HCT116 (cell line): ENCODE results near the gene STX16. TPM values are rescaled to one million over a fixed set of nuclear protein-coding genes. Genes with fewer than 3 reads are reported as not detected.

ENCODE experiments used
- ATAC-seq: fragments of 200-7000 bp; cut with Tn5 transposase; 2 replicates; pipeline ENCODE4 v1.9.1; 2020; ENCODE audit warnings: mild to moderate bottlenecking, moderate library complexity
- BruUV-seq: library from RNA; stranded (reverse); fragments of 400-500 nt; replicated peaks from 2 replicates; lab custom pipeline; 2021; lab: Mats Ljungman, UMichigan
- CTCF ChIA-PET: fragments of 300-600 bp; sonication (Branson Sonifier 250); formaldehyde crosslinking; loops from one replicate; lab custom pipeline; 2021; ENCODE audit warnings: antibody characterized with exemption; lab: Charles Lee
- POLR2A ChIA-PET: fragments of 300-600, 350-600 bp; sonication (Branson Sonifier 250); formaldehyde crosslinking; loops from one replicate; lab custom pipeline; 2021; ENCODE audit warnings: antibody characterized with exemption; lab: Charles Lee
- RAD21 ChIA-PET, 2 experiments: fragments of 300-600 bp; sonication (Branson Sonifier 250); formaldehyde crosslinking; loops; one replicate each; lab custom pipeline; 2023; ENCODE audit warnings: low total read pairs in 2 of 2; ENCODE audit not compliant: uncharacterized antibody in 2 of 2, unreplicated experiment in 2 of 2, low non-redundant PET in 1 of 2; lab: Charles Lee
- DNase-seq: peaks from one replicate; pipeline ENCODE4 v3.0.0-alpha.2; 2010; ENCODE audit warnings: low read depth, low spot score
- H2AFZ ChIP-seq: fragments of 200-600 bp; shearing (Covaris generic), sonication (generic); 2 replicates; pipeline ENCODE4 v1.6.1; 2017; ENCODE audit warnings: low read depth, mixed run types, mixed read lengths, antibody characterized with exemption, low read length; ENCODE audit not compliant: poor library complexity, severe bottlenecking
- H3K27ac ChIP-seq: 2 replicates; pipeline ENCODE4 v1.5.1; 2012; ENCODE audit warnings: low read depth, low read length
- H3K27me3 ChIP-seq: fragments of 200-600 bp; sonication (generic); 2 replicates; pipeline ENCODE4 v1.6.1; 2016; ENCODE audit warnings: mixed run types, low read length, mixed read lengths; ENCODE audit not compliant: insufficient read depth
- H3K36me3 ChIP-seq, 2 experiments: fragments of 200-500 bp in 1 of 2; fragments of 200-600 bp in 1 of 2; sonication (Bioruptor generic) in 1 of 2; sonication (generic) in 1 of 2; 2 replicates each; pipeline versions ENCODE4 v1.5.1 to v1.6.1; 2014 to 2016; ENCODE audit warnings: low read length in 2 of 2, inconsistent platforms in 1 of 2, mixed read lengths in 1 of 2, mixed run types in 1 of 2; ENCODE audit not compliant: insufficient read depth in 2 of 2, control insufficient read depth in 1 of 2
- H3K4me1 ChIP-seq, 2 experiments: fragments of 200-600 bp in 1 of 2; sonication (generic) in 1 of 2; 2 replicates each; pipeline versions ENCODE4 v1.5.1 to v1.6.1; 2012 to 2017; ENCODE audit warnings: low read length in 2 of 2, inconsistent platforms in 1 of 2, mild to moderate bottlenecking in 1 of 2, mixed read lengths in 1 of 2, mixed run types in 1 of 2, moderate library complexity in 1 of 2; ENCODE audit not compliant: insufficient read depth in 2 of 2, control insufficient read depth in 1 of 2
- H3K4me2 ChIP-seq: fragments of 200-600 bp; sonication (generic); 2 replicates; pipeline ENCODE4 v1.6.1; 2017; ENCODE audit warnings: mixed run types, low read length, mixed read lengths
- H3K4me3 ChIP-seq, 2 experiments: fragments of 200-600 bp in 1 of 2; sonication (generic) in 1 of 2; replicated peaks in 1 of 2; 2 replicates each; pipeline ENCODE4 v1.5.1; 2011 to 2016; ENCODE audit warnings: low read length in 2 of 2, control low read depth in 1 of 2, low read depth in 1 of 2, mild to moderate bottlenecking in 1 of 2, mixed read lengths in 1 of 2, mixed run types in 1 of 2
- H3K79me2 ChIP-seq: fragments of 200-600 bp; sonication (generic); 2 replicates; pipeline ENCODE4 v1.6.1; 2017; ENCODE audit warnings: mild to moderate bottlenecking, mixed run types, low read length, moderate library complexity, mixed read lengths; ENCODE audit not compliant: insufficient read depth
- H3K9ac ChIP-seq: fragments of 200-600 bp; sonication (generic); 2 replicates; pipeline ENCODE4 v1.6.1; 2016; ENCODE audit warnings: low read length, mixed read lengths
- H3K9me2 ChIP-seq: fragments of 200-600 bp; sonication (generic), shearing (Covaris generic); 2 replicates; pipeline ENCODE4 v1.6.1; 2017; ENCODE audit warnings: mixed run types, mild to moderate bottlenecking, moderate library complexity; ENCODE audit not compliant: insufficient read depth
- H3K9me3 ChIP-seq, 2 experiments: fragments of 200-500 bp in 1 of 2; fragments of 200-600 bp in 1 of 2; sonication (Bioruptor generic) in 1 of 2; sonication (generic) in 1 of 2; 2 replicates each; pipeline ENCODE4 v1.6.1; 2014 to 2017; ENCODE audit warnings: low read length in 2 of 2, mixed read lengths in 2 of 2, inconsistent platforms in 1 of 2, low read depth in 1 of 2, mild to moderate bottlenecking in 1 of 2, mixed run types in 1 of 2, moderate library complexity in 1 of 2; ENCODE audit not compliant: control insufficient read depth in 1 of 2, insufficient read depth in 1 of 2
- H4K20me1 ChIP-seq: fragments of 200-600 bp; sonication (generic), shearing (Covaris generic); 2 replicates; pipeline ENCODE4 v1.6.1; 2017; ENCODE audit warnings: mixed run types, mild to moderate bottlenecking, moderate library complexity; ENCODE audit not compliant: insufficient read depth
- CBX3 ChIP-seq: IDR thresholded peaks from 2 replicates; pipeline ENCODE4 v1.6.1; 2012; ENCODE audit warnings: low read depth
- CTCF ChIP-seq, 3 experiments: fragments of 200-600 bp in 1 of 3; sonication (generic) in 1 of 3; IDR thresholded peaks in 2 of 3; conservative IDR thresholded peaks in 1 of 3; 2 replicates each; pipeline ENCODE4 v1.5.1; 2012 to 2017; ENCODE audit warnings: low read depth in 2 of 3, low read length in 2 of 3, antibody characterized with exemption in 1 of 3, borderline replicate concordance in 1 of 3, control low read depth in 1 of 3, mild to moderate bottlenecking in 1 of 3, mixed read lengths in 1 of 3, mixed run types in 1 of 3, moderate library complexity in 1 of 3; ENCODE audit not compliant: insufficient read depth in 1 of 3
- ELF1 ChIP-seq: IDR thresholded peaks from 2 replicates; pipeline ENCODE4 v1.6.1; 2012; ENCODE audit warnings: low read depth, borderline replicate concordance
- EZH2 ChIP-seq: fragments of 200-600 bp; sonication (generic); IDR thresholded peaks from 2 replicates; pipeline ENCODE4 v1.6.1; 2017; ENCODE audit warnings: antibody characterized with exemption, mixed run types
- EZH2phosphoT487 ChIP-seq: fragments of 200-600 bp; IDR thresholded peaks from 2 replicates; pipeline ENCODE4 v1.6.1; 2018; ENCODE audit warnings: antibody characterized with exemption, borderline replicate concordance
- JUND ChIP-seq: IDR thresholded peaks from 2 replicates; pipeline ENCODE4 v1.6.1; 2012
- POLR2A ChIP-seq: IDR thresholded peaks from 2 replicates; pipeline ENCODE4 v1.7.0; 2011; ENCODE audit warnings: borderline replicate concordance; ENCODE audit not compliant: insufficient read depth, insufficient read length; ENCODE audit errors: extremely low read depth
- SIN3A ChIP-seq: IDR thresholded peaks from 2 replicates; pipeline ENCODE4 v1.6.1; 2012; ENCODE audit warnings: low read depth
- TCF7L2 ChIP-seq: IDR thresholded peaks from 2 replicates; pipeline ENCODE4 v1.7.0; 2011; ENCODE audit warnings: borderline replicate concordance, inconsistent platforms; ENCODE audit not compliant: insufficient read depth, insufficient read length; ENCODE audit errors: extremely low read depth
- ZFX ChIP-seq: fragments of 450-650 bp; IDR thresholded peaks from 2 replicates; pipeline ENCODE4 v1.6.1; 2017
- ZNF274 ChIP-seq: fragments of 200-500 bp; sonication (Bioruptor generic); IDR thresholded peaks from 2 replicates; pipeline ENCODE4 v1.6.1; 2014; ENCODE audit warnings: mild to moderate bottlenecking, low read depth, low read length, inconsistent platforms
- intact Hi-C: fragments of 100-400 bp; cut with micrococcal nuclease; formaldehyde crosslinking; loops from 2 replicates; pipeline ENCODE4 v1.10.0; 2022
- total RNA-seq: library from RNA; stranded (reverse); gene quantifications from one replicate; pipeline ENCODE4 v1.2.1, GENCODE V29; 2021; ENCODE audit not compliant: unreplicated experiment
- TF ChIP-seq, protein P1 (sequence below): IDR thresholded peaks from 2 replicates; pipeline ENCODE4 v1.6.1; 2011; ENCODE audit warnings: mild to moderate bottlenecking, low read length, moderate library complexity; ENCODE audit not compliant: insufficient replicate concordance; ENCODE audit errors: extremely low read depth
- TF ChIP-seq, protein P2 (sequence below): IDR thresholded peaks from 2 replicates; pipeline ENCODE4 v1.6.1; 2012; ENCODE audit warnings: low read depth

STX16 gene
- total RNA-seq, 1 experiment from 2014 or later = 55.1 TPM

DNA sequence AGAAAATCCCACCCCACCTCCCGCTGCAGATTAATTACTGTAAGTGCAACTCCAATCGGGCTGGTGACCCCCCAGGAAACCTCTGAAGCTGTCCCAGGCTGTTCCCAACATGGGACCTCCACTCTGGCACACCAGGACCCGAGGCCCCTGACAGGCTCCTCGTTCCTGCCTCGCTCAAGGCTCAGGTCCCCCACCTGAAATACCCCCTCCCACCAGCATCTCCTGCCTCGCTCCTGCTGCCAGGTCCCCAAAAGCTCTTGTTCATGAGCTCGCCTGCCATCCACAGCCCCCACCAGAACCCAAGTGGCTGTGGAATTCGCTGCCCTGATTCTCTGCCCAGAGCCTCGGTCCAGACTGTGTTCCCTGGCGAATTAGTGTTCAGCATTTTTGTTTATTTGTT is 67.6 kb downstream of the STX16 start:
- POLR2A ChIA-PET = no interaction called here
- no TSS peak for BruUV-seq
- Histone ChIP-seq H3K9me2 (no peaks in the 10 kb centered on the region), H2AFZ (no peak overlapping the region), H3K27ac (no peak overlapping the region), H3K9ac (no peak overlapping the region), H4K20me1 (no peaks in the 10 kb centered on the region), H3K27me3 (peaks cover 9% of the 10 kb centered on the region; the same call in 1 of the 2 replicates), H3K79me2 (no peaks in the 10 kb centered on the region), H3K4me3 (no peak overlapping the region), H3K36me3 (no peaks in the 10 kb centered on the region), H3K9me3 (no peaks in the 10 kb centered on the region), H3K4me1 (no peaks in the 10 kb centered on the region), H3K4me2 (no peak overlapping the region)
- DNase-seq (no peak), ATAC-seq (no peak)
- CTCF ChIA-PET = no interaction called here
- intact Hi-C loops = no loop called here
- RAD21 ChIA-PET = no interaction called here
- TF ChIP-seq POLR2A (no peak), CBX3 (no peak), JUND (no peak), EZH2phosphoT487 (no peak), TCF7L2 (no peak), ELF1 (no peak), SIN3A (no peak), EZH2 (no peak), ZFX (no peak)
- TF ChIP-seq, all 23 proteins: peak for 0

GRCh38 chr20:58719258-58719657 is 68.2 kb downstream of the STX16 start:
- DNase-seq = no peak
- CTCF ChIA-PET = no interaction called here
- BruUV-seq = no TSS peak
- Histone ChIP-seq H3K9me3 (no peaks in the 10 kb centered on the region), H3K79me2 (no peaks in the 10 kb centered on the region), H3K4me3 (no peak overlapping the region), H3K4me1 (no peaks in the 10 kb centered on the region), H3K4me2 (no peak overlapping the region), H3K27ac (no peak overlapping the region), H3K9me2 (no peaks in the 10 kb centered on the region), H3K27me3 (peaks cover 15% of the 10 kb centered on the region; the same call in 1 of the 2 replicates), H2AFZ (no peak overlapping the region), H4K20me1 (no peaks in the 10 kb centered on the region), H3K36me3 (no peaks in the 10 kb centered on the region), H3K9ac (no peak overlapping the region)
- no peak for ATAC-seq
- intact Hi-C loops = no loop called here
- POLR2A ChIA-PET = no interaction called here
- RAD21 ChIA-PET = no interaction called here
- no peak for TF ChIP-seq SIN3A
- no peak for TF ChIP-seq CBX3
- TF ChIP-seq, protein P1, sequence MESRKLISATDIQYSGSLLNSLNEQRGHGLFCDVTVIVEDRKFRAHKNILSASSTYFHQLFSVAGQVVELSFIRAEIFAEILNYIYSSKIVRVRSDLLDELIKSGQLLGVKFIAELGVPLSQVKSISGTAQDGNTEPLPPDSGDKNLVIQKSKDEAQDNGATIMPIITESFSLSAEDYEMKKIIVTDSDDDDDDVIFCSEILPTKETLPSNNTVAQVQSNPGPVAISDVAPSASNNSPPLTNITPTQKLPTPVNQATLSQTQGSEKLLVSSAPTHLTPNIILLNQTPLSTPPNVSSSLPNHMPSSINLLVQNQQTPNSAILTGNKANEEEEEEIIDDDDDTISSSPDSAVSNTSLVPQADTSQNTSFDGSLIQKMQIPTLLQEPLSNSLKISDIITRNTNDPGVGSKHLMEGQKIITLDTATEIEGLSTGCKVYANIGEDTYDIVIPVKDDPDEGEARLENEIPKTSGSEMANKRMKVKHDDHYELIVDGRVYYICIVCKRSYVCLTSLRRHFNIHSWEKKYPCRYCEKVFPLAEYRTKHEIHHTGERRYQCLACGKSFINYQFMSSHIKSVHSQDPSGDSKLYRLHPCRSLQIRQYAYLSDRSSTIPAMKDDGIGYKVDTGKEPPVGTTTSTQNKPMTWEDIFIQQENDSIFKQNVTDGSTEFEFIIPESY = no peak
- TF ChIP-seq ZNF274 = no peak
- no peak for TF ChIP-seq POLR2A
- TF ChIP-seq ZFX = no peak
- no peak for TF ChIP-seq CTCF (IDR thresholded peaks at IDR 0.05 in 2 of 3, conservative IDR thresholded peaks at IDR 0.05 in 1 of 3; ENCODE audit: borderline replicate concordance in 1 of 3, insufficient read depth in 1 of 3, low read depth in 2 of 3, low read length in 2 of 3)
- TF ChIP-seq EZH2 = no peak
- TF ChIP-seq, protein P2, sequence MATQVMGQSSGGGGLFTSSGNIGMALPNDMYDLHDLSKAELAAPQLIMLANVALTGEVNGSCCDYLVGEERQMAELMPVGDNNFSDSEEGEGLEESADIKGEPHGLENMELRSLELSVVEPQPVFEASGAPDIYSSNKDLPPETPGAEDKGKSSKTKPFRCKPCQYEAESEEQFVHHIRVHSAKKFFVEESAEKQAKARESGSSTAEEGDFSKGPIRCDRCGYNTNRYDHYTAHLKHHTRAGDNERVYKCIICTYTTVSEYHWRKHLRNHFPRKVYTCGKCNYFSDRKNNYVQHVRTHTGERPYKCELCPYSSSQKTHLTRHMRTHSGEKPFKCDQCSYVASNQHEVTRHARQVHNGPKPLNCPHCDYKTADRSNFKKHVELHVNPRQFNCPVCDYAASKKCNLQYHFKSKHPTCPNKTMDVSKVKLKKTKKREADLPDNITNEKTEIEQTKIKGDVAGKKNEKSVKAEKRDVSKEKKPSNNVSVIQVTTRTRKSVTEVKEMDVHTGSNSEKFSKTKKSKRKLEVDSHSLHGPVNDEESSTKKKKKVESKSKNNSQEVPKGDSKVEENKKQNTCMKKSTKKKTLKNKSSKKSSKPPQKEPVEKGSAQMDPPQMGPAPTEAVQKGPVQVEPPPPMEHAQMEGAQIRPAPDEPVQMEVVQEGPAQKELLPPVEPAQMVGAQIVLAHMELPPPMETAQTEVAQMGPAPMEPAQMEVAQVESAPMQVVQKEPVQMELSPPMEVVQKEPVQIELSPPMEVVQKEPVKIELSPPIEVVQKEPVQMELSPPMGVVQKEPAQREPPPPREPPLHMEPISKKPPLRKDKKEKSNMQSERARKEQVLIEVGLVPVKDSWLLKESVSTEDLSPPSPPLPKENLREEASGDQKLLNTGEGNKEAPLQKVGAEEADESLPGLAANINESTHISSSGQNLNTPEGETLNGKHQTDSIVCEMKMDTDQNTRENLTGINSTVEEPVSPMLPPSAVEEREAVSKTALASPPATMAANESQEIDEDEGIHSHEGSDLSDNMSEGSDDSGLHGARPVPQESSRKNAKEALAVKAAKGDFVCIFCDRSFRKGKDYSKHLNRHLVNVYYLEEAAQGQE = no peak
